Hepatic stellate cell (primary cell): Measurements from ENCODE around the gene FIGNL1.

Experiments used
- DNase-seq: peaks from one replicate; pipeline ENCODE4 v3.0.0; 2011; ENCODE audit warnings: low spot score

Gene FIGNL1, protein sequence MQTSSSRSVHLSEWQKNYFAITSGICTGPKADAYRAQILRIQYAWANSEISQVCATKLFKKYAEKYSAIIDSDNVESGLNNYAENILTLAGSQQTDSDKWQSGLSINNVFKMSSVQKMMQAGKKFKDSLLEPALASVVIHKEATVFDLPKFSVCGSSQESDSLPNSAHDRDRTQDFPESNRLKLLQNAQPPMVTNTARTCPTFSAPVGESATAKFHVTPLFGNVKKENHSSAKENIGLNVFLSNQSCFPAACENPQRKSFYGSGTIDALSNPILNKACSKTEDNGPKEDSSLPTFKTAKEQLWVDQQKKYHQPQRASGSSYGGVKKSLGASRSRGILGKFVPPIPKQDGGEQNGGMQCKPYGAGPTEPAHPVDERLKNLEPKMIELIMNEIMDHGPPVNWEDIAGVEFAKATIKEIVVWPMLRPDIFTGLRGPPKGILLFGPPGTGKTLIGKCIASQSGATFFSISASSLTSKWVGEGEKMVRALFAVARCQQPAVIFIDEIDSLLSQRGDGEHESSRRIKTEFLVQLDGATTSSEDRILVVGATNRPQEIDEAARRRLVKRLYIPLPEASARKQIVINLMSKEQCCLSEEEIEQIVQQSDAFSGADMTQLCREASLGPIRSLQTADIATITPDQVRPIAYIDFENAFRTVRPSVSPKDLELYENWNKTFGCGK

DNA sequence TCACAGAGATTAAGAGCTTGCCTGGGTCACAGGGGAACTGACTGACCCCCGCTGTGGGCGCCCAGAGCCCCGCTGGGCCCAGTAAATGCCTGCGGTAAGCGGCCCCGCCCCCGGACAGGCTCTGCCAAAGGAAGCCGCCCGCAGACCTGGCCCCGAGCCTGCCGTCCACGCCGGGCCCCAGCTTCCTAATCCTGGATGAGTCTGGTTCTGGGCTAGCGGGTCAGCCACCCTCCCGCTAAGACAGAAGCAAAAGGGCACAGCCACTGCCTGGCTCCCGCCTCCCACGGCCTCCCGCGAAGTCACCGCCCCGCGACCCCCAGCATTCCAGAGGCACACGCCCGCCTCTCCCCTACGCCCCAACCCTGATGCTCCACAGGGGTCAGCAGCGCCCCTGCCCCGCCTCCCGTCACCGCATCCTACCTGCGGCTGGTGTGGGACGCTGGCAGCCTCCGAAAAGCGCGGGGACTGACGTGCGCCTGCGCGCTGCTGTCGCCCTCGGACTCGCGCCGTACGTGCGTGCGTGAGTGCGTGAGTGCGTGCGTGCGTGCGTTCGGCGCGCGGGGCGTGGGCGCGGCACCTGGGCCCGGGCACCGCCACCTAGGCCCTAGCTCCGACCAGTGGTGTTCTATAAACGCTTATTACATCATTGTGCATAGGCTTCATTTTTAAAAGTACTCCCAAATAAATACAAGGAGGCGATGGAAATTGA, at the start of gene FIGNL1:
TSS of gene FIGNL1 (minus strand) at position 470 of the 709 bp plus-strand sequence. CDS start 3,063 bp downstream, outside the sequence.
- peak; percentile 80 for DNase-seq

DNA sequence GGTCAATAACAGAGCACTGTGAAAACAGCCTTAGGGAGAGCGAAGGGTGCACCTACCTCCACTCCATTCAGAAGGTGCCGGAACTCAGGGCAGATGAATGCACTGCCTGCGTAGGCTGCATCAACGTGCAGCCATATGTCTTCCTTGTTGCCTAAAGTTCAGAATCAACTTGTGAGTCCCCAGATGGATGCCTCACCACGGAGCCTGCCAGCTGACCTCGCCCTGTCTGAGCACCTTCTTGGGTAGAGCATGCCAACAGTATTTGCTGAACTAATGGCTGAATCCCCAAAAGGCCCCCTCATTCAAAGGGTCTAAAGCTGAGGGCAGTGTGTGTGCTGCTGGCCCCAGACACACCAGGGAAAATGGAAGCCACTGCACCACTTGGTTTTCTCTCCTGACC, 48.9 kb upstream of the FIGNL1 start:
- DNase-seq = no peak

DNA sequence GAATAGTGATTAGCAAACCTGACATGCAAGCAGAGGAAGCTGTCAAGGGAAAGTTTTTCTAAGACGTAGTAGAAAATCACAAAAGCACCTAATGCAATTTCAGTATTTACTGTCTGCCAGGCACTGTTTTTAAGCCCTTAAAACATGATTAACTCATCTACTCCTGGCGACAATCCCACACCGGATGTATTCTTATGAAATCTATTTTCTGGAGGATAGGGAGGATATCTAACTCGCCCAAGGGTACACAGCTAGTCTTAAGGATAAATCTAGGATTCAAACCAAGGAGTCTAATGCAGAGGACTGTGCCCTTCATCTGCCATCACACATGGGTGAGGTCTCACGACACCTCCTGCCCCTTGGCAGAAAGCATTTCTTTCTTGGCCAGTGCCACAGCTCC, 47.8 kb upstream of the FIGNL1 start:
- no peak for DNase-seq

DNA sequence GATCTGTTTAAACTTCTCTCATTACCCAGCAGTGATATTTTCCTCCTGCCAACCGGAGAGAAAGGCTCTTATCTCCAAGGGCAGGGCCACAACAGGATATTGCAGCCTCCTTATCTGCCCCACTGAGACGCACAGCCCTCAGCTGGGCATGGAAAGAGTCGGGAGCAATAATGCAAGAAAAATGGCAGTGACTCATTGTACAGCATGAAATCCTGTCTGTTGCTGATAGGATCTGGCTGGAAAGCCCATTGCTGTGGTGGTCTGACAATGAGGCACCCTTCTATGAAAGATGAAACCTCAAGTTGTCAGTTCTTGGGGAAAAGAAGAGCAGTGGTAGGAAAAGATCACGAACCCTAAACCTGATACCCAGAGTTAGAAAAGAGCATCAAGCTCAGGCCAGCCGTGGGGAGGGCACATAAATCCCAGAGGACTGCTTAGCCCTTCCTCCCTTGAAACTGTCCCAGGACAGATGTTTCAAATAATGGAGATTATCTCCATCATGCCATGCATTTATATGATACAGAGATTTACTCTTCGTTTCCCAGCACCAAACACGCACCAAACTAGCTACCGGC, 47.0 kb upstream of the FIGNL1 start:
- no peak for DNase-seq

DNA sequence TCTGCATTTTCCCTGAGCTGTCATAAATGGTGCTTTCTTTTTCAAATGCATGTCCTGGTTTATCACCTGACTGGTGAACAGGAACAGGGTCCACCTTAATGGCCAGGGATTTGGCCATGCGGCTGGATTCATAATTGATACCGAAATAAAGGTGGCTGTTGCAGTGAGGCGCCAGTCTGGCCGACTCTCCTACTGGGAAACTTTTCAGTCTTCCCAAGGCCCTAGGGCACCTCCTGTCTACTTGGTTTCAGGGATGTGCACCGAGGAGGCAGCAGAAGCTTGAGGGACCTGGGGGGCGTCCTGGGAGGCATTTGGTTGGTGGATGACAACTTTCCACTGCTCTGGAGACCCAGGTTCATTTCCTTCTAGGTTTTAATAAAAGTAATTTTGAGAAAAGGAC, 46.4 kb upstream of the FIGNL1 start:
- DNase-seq = no peak

DNA sequence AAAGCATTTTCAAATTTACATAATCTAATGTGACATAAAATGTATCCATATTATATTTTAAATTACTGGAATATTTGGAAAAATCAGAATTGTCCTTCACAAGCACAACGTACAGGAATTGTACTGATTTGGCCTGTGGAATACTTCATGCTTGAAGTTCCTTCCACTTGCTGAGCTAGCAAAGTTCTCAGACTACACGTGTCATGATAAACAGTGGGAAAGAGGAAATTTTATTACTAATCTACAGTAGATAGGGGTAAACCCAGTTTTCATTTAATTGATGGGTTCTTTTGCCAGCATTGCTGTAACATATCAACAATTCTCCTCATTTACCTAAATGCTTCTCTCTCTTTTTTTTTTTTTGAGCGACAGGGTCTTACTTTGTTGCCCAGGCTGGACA, 45.6 kb upstream of the FIGNL1 start:
- DNase-seq = no peak

DNA sequence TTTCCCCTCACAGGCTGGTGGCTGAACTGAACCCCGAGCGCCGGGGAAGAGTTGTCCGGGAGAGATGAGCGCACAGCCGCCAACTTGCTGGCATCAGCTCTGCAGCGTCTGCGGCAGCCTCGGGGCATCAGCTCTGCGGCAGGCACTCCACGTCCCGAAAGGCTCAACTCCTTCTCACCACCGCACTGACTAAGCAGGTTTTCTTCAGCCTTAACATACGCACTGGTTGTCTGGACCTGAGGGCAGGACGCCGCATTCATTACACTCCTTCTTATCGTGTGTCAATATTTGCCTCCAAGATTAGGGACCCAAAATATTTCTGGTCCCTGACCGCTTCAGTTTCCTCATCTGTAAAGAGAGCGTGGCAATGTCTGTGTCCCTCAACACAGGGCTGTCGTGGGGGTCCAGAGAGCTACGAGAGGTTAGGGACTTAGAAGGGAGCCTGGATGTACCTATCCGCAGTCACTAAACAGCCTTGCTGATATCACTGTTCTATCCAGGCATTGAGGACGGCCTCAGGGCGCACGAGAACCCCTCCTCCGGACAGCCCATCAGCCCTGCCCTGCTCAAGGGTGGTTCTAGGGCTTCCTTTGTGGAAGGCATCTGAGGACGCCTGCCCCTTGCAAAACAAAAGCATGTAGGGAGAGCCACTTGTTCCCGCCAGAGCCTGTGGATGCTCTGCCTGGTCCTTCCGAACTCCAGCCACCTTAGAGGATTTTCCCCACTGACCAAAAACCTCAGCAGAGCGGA, 42.8 kb upstream of the FIGNL1 start:
- DNase-seq = no peak

DNA sequence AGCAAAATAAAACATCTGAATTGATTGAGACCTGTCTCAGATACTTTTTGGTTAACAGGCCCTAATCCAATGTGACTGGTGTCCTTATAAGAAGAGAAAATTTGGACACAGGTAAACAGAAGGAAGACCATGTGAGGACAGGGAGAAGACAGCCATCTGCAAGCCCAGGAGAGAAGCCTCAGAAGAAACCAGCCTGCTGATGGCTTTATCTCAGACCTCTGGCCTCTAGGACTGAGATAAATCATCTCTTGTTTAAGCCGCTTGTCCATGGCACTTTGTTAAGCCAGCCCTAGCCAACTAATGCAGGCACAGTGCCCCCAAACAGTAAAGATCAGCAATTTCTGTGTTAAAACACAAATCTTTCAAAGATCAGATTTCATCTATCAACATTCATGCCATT, 41.8 kb upstream of the FIGNL1 start:
- no peak for DNase-seq

DNA sequence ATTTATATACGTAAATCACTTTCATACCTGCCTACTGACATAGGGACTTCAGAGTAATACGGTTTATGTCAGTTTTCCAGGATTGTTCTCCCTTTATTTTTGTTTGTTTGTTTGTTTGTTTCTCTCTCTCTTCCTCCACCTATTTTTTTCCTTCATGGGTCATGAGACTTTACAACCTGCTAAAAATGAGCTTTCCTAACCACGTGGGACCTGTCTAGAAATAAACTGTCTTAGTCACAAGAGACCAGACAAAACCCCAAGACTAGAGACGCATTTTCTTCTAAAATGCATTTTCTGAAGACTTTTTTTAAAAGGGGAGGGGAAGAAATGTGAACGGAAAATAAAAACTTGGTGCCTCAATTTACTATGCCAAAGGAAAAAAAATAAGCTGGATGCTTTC, 41.1 kb upstream of the FIGNL1 start:
- DNase-seq = no peak

DNA sequence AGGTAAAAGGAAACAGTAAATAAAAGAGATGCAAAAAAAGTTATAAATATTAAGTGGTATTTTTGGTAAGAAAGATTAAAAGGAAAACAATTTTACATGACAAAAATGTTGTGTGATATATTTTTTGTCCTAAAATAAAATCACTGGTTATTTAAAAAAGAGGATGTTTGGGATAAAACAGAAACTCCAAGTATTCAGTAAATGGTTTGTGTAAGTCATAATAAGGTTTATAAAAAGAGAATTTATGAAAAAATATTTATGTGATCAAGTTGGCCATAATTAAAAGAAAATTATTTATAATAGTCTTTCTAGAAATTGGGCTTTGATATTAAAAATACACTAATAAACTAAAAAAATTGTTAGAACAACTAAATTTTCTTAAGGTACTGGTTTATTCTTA, 38.2 kb upstream of the FIGNL1 start:
- DNase-seq = no peak

DNA sequence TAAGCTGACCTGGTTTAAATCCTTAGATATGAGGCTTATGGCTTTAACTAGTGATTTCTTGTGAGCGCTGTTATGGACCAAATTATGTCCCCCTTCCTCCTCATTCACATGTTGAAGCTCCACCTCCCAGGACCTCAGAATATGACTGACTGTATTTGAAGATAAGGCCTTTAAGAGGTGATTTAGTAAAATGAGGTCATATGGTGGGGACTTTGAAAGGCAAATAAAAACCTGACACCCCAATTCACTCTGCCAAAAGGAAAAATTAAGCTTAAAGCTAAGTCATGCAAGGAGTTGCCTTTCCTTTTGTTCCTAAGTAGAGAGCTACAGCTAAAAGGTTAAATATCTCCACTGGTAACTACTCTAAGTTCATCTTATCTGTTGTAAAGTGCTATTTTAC, 36.4 kb upstream of the FIGNL1 start:
- DNase-seq = no peak

DNA sequence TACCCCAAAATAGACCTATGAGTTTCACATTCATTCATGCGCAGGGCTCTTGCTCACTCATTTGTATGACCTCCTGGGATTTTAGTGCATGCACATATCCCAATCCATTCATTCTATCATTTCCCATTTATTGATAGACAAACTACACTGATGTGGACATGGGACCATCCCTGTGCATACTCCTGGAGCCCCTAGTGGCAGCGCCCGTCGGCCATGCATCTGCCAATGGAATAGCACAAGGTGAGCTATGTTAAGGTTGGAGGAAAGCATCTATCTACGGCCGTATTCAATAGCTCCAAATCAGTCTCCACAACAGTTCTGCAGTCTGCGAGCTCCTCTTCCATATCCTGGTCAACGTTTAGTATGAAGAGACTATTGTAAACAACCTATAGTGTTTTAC, 31.7 kb upstream of the FIGNL1 start:
- no peak for DNase-seq

DNA sequence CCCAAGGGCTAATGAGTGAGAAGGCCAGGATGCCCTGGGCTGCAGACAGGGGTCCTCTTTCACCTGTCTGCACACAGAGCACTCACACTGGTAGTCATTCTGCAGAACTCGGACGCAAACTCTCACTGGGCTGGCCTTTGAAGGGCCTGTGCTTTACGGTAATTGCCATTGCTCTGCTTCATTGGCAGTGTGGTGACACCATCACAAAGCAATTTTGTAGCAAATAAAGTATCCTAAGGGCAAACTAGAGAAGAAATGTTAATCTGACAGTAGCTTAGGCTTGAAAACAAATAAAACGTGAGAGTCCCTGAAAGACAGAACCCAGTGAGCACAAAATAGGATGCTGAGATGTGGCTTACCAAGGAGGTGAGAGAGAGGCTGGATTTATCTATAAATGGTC, 30.6 kb upstream of the FIGNL1 start:
- no peak for DNase-seq

DNA sequence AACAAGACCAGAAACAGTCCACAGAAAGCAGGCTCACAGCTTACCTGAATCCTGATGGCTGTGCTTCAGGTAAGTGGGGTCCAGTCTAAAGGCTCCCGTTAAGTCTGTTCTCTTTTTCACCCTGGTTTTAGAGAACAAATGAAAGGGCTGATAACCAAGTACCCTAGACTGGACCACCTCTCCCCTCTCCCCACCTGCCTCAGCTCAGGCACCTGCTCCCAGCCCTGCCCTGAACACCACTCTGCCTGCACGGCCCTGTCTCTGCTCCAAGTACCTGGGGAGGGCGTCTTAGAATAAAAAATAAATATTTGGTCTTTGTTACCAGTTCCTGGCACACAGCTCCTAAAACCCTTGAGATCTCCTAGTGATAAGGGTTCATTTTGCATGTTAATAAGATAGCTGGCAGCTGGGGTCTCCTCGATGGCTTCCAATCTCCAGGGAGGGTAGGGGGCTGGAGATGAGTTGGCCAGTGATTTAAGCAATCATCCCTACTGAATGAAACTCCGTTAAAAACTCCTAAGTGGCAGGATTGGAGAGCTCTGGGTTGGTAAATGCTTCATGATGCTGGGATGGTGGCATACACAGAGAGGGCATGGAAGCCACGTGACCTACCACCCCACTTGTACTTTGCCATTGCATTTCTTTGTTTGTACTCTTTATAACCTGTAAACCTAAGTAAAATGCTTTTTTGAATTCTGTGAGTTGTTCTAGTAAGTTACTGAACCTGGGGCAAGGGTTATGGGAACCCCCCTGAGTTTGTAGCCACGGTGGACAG, 29.8 kb upstream of the FIGNL1 start:
- no peak for DNase-seq

DNA sequence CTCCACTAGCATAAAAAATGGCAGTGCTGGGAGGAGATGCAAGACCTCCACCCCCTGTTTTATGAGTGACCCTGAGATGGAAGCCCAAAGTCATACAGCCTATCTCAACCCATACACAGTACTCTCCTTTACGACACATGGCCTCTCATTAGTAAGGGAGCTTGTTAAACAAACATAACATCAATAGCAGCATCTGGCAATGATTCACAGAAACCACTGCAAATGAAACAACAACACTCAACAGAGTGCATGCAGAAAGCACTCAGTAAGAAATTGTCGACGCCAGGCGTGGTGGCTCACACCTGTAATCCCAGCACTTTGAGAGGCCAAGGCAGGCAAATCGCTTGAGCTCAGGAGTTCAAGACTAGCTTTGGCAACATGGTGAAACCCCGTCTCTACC, 27.5 kb upstream of the FIGNL1 start:
- DNase-seq = no peak

DNA sequence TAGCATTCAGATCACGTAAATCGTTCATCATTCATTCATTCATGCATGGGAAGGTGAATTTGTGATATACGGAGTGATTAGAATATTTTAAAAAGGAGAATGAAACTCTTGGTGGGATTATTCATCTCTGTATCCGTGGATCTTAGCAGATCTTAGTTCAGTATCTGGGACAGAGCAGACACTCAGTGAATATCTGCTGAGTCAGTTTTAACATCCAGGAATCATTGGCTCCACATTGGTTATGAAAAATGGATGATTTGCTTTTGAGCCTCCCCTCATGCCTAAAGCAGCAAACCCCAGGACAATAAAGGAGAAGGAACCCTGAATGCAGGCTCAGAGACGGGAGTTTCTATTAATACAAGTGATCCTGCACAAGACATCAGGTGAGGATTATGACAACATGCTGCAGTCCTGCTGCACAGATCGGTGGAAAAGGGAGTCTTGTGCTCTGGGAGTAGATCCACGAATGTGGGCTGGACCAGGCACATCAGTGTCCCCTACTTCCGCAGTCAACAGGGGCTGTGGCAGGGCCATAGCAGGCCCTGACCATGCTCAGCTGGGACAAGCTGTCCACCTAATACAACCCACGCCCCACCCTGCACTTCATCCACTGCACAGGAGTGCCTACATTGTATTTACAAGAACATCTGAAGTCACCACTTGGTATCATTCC, 26.9 kb upstream of the FIGNL1 start:
- no peak for DNase-seq

DNA sequence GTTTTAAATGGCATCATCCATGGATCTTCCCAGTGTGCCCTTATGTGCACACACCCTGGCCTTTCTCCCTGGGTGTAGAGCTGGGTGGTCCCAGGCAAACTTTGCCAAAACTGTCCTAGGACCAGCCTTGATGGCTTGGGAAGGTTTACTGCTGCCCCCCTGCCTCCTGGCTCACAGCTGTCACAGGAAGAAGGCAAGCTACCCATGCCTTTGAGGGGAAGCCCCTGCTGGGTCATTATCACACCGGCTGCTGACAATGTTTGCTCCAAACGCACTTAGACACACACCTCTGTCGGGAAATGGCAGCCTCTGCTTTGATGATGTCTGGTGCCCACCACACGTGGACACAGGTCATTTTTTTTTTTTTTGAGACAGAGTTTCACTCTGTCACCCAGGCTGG, 25.2 kb upstream of the FIGNL1 start:
- DNase-seq = no peak

DNA sequence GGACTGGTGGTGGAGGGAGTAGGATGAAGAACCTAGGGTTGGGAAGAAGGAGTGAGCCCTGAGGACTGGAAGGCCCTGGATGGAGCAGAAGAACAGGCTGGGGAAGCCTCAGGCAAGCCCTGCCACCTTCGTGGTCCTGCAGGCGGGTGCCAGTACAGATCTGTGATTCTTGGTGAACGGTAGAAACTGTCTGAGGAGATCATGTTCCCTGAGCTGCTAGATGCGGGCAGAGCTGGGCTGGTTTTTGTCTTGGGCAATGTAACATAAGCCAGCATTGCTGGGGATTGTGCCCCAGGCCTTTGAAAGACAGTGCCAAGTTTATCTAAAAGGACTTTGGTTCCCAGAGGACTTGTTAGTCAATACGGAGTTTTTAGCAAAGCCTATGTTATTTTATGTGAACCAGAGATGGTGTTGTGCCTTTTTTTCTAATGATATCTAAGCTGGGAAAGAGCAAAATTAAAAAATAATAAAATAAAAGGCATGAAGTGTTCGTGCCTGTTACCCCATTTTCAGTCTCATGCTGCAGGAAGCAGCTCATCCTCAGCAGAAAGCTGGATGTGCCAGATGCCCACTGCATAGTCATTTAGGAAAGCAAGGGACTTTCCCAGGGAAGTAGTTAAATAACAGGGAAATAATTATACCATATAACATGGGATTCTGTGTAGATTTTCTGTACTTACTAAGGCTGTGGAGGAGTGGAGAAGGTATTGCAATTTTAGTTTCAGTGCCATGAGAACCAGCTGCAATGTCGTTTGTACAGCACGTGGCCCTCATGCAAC, 24.4 kb upstream of the FIGNL1 start:
- DNase-seq = no peak

DNA sequence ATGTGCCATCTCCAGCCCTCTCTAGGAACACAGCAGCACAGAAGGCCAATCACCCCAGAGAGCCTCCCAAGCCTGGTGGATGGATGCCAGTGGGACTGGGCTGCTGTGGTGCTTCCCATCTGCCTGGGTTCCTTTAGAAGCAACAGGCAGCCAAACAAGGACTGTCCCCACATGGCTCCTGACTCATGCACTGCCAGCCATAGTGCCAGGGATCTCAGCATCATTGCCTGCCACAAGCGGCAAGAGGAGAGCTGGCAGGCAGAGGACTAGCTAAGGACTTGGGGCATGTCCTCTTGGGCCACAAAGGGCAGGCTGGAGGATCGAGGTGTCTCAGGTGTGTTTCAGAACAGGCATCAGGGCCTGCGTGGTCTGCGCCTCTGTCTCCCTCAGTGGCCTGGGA, 23.4 kb upstream of the FIGNL1 start:
- no peak for DNase-seq

DNA sequence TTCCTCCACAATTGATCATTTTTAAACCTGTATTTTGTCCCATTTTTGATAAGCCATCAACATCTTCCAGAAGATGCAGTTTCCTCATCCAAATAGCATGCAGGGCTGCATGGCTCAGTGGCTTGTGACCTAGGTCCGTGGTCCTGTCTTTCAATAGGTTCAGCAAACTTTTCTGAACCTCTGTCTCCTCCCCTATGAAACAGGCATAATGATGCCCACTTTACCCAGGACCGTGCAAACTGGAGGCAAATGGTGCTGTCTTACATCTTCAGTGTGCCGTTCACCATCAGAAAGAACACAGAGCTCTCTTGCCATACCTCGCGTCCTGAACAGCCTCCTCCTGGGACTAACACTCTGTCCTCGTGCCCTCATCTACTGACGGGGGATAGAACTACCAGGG, 22.3 kb upstream of the FIGNL1 start:
- DNase-seq = no peak
